ENCODE results near the gene VSIG10L2.

Gene VSIG10L2

GRCh38 chr11:125947419-125948277 lies 1.8 kb downstream of the VSIG10L2 start:
- Histone ChIP-seq H3K4me1 (ENCODE audit: control insufficient read depth, insufficient read depth, low read length) (no peaks in the 10 kb centered on the region), H3K9me3 (ENCODE audit: control insufficient read depth, insufficient read depth, low read depth, low read length) (no peaks in the 10 kb centered on the region), H3K27ac (ENCODE audit: extremely low read depth, low read depth, low read length) (no peak overlapping the region), H3K36me3 (ENCODE audit: control insufficient read depth in 2 of 2, insufficient read depth in 1 of 2, low read length in 2 of 2) (no peaks in the 10 kb centered on the region), H3K4me3 (ENCODE audit: low read depth, low read length) (no peak overlapping the region)
- TF ChIP-seq ZNF555 (tag by site-specific recombination; conservative IDR thresholded peaks at IDR 0.05) (no peak), ZNF140 (tag by site-specific recombination; IDR thresholded peaks at IDR 0.05) (no peak), YY1 (tag by site-specific recombination; IDR thresholded peaks at IDR 0.05) (no peak), ZNF48 (tag by site-specific recombination; IDR thresholded peaks at IDR 0.05) (no peak), ZNF518A (tag by site-specific recombination; conservative IDR thresholded peaks at IDR 0.05; ENCODE audit: low read depth) (no peak), PATZ1 (tag by site-specific recombination; IDR thresholded peaks at IDR 0.05) (no peak), ZNF670 (tag by site-specific recombination; IDR thresholded peaks at IDR 0.05; ENCODE audit: low read depth) (no peak), ZNF645 (tag by site-specific recombination; IDR thresholded peaks at IDR 0.05) (no peak), KLF1 (tag by site-specific recombination; IDR thresholded peaks at IDR 0.05) (no peak), ZBTB26 (tag by site-specific recombination; optimal IDR thresholded peaks at IDR 0.05) (no peak), ZNF624 (tag by site-specific recombination; IDR thresholded peaks at IDR 0.05) (no peak), ZBTB44 (tag by site-specific recombination; IDR thresholded peaks at IDR 0.05) (no peak), ZNF449 (tag by site-specific recombination; IDR thresholded peaks at IDR 0.05) (no peak), ZSCAN5A (tag by site-specific recombination; IDR thresholded peaks at IDR 0.05) (no peak), ZNF660 (tag by site-specific recombination; IDR thresholded peaks at IDR 0.05) (no peak), ZSCAN23 (tag by site-specific recombination; IDR thresholded peaks at IDR 0.05) (no peak), ZNF114 (tag by site-specific recombination; IDR thresholded peaks at IDR 0.05) (no peak)
- ChIA-PET POLR2A (no interaction called here), CTCF (no interaction called here)
